Measurements from ENCODE around the gene CCDC18. TPM values are rescaled to one million over a fixed set of nuclear protein-coding genes. Genes with fewer than 3 reads are reported as not detected.
"Not testable (repeated sequence)": the region's sequence is repeated elsewhere in the genome, so short reads cannot be mapped to it uniquely, and the experiment has no call there.

The CCDC18 gene
- total RNA-seq, 1 donor from 2014 or later, result 6.9 TPM

- TF ChIP-seq CTCF (IDR thresholded peaks at IDR 0.05), result no peak
- DNase-seq (ENCODE audit: extremely low spot score, unreplicated experiment), result no peak
- Mint-ChIP-seq H3K4me3 (ENCODE audit: unreplicated experiment) (no peak overlapping the region), H3K4me1 (ENCODE audit: unreplicated experiment) (peaks cover 39% of the 10 kb centered on the region), H3K36me3 (ENCODE audit: unreplicated experiment) (peaks cover 28% of the 10 kb centered on the region), H3K27ac (ENCODE audit: unreplicated experiment) (peak overlapping the region; percentile 69), H3K27me3 (ENCODE audit: unreplicated experiment) (no peaks in the 10 kb centered on the region), H3K9me3 (ENCODE audit: unreplicated experiment) (peaks cover 22% of the 10 kb centered on the region)
Measured at GRCh38 chr1:93171549-93172034, 8.9 kb upstream of the CCDC18 start.

- H3K9me3 Mint-ChIP-seq (ENCODE audit: unreplicated experiment), result peaks cover 10% of the 10 kb centered on the region
- H3K27me3 Mint-ChIP-seq (ENCODE audit: unreplicated experiment), result no peaks in the 10 kb centered on the region
- H3K36me3 Mint-ChIP-seq (ENCODE audit: unreplicated experiment), result peaks cover 17% of the 10 kb centered on the region
- peak overlapping the region; percentile 69 for H3K27ac Mint-ChIP-seq (ENCODE audit: unreplicated experiment)
- H3K4me1 Mint-ChIP-seq (ENCODE audit: unreplicated experiment), result peaks cover 42% of the 10 kb centered on the region
- no peak for DNase-seq (ENCODE audit: extremely low spot score, unreplicated experiment)
- H3K4me3 Mint-ChIP-seq (ENCODE audit: unreplicated experiment), result no peak overlapping the region
- TF ChIP-seq CTCF (IDR thresholded peaks at IDR 0.05), result no peak
Measured at GRCh38 chr1:93172778-93173177, 7.7 kb upstream of the CCDC18 start.

GRCh38 chr1:93174638-93175037 lies 5.9 kb upstream of the CCDC18 start:
- H3K9me3 Mint-ChIP-seq (ENCODE audit: unreplicated experiment); DNase-seq (ENCODE audit: extremely low spot score, unreplicated experiment); H3K36me3 Mint-ChIP-seq (ENCODE audit: unreplicated experiment); H3K27me3 Mint-ChIP-seq (ENCODE audit: unreplicated experiment); H3K27ac Mint-ChIP-seq (ENCODE audit: unreplicated experiment); H3K4me3 Mint-ChIP-seq (ENCODE audit: unreplicated experiment): not testable (repeated sequence)
- peaks cover 53% of the 10 kb centered on the region for H3K4me1 Mint-ChIP-seq (ENCODE audit: unreplicated experiment)

- no peak for TF ChIP-seq CTCF (IDR thresholded peaks at IDR 0.05)
- Mint-ChIP-seq H3K27ac (ENCODE audit: unreplicated experiment) (peak overlapping the region; percentile 99), H3K27me3 (ENCODE audit: unreplicated experiment) (no peaks in the 10 kb centered on the region), H3K4me1 (ENCODE audit: unreplicated experiment) (peaks cover 37% of the 10 kb centered on the region), H3K36me3 (ENCODE audit: unreplicated experiment) (peaks cover 2% of the 10 kb centered on the region), H3K4me3 (ENCODE audit: unreplicated experiment) (peak overlapping the region; percentile 98), H3K9me3 (ENCODE audit: unreplicated experiment) (no peaks in the 10 kb centered on the region)
- no peak for DNase-seq (ENCODE audit: extremely low spot score, unreplicated experiment)
Measured at GRCh38 chr1:93177991-93178390, 2.5 kb upstream of the CCDC18 start.

GRCh38 chr1:93178418-93178817 lies 2.1 kb upstream of the CCDC18 start:
- Mint-ChIP-seq H3K27ac (ENCODE audit: unreplicated experiment) (peak overlapping the region; percentile 99), H3K4me1 (ENCODE audit: unreplicated experiment) (peaks cover 33% of the 10 kb centered on the region), H3K36me3 (ENCODE audit: unreplicated experiment) (peaks cover 2% of the 10 kb centered on the region), H3K4me3 (ENCODE audit: unreplicated experiment) (peak overlapping the region; percentile 98), H3K9me3 (ENCODE audit: unreplicated experiment) (no peaks in the 10 kb centered on the region), H3K27me3 (ENCODE audit: unreplicated experiment) (no peaks in the 10 kb centered on the region)
- DNase-seq (ENCODE audit: extremely low spot score, unreplicated experiment), result no peak
- no peak for TF ChIP-seq CTCF (IDR thresholded peaks at IDR 0.05)
